CD8-positive, alpha-beta memory T cell (primary cell): ENCODE data around the gene NAT14. TPM values are rescaled to one million over a fixed set of nuclear protein-coding genes. Genes with fewer than 3 reads are reported as not detected.

Experiments
- CTCF ChIA-PET: fragments of 350-600 bp; sonication (Branson Sonifier 250); formaldehyde crosslinking; loops from one replicate; lab custom pipeline; 2021; ENCODE audit warnings: antibody characterized with exemption; lab: Charles Lee
- POLR2A ChIA-PET: fragments of 350-600 bp; sonication (Branson Sonifier 250); formaldehyde crosslinking; loops from one replicate; lab custom pipeline; 2021; ENCODE audit warnings: antibody characterized with exemption; lab: Charles Lee
- DNase-seq, 5 donors: peaks; one replicate each; pipeline versions ENCODE4 v3.0.0 to v3.0.0-alpha.2; 2020 to 2022; ENCODE audit warnings: mixed read lengths in 1 of 5
- H3K27ac ChIP-seq: one replicate; pipeline ENCODE4 v1.7.0; 2013; ENCODE audit warnings: low read depth, mild to moderate bottlenecking, low read length, moderate library complexity
- H3K27me3 ChIP-seq: 2 replicates; pipeline ENCODE4 v1.7.0; 2013; ENCODE audit warnings: low read length, mild to moderate bottlenecking; ENCODE audit not compliant: insufficient read depth, poor library complexity, severe bottlenecking
- H3K36me3 ChIP-seq: 2 replicates; pipeline ENCODE4 v1.7.0; 2013; ENCODE audit warnings: mild to moderate bottlenecking, low read length, moderate library complexity; ENCODE audit not compliant: insufficient read depth
- H3K4me1 ChIP-seq: 2 replicates; pipeline ENCODE4 v1.7.0; 2013; ENCODE audit warnings: mild to moderate bottlenecking, low read length, moderate library complexity; ENCODE audit not compliant: insufficient read depth
- H3K4me3 ChIP-seq: 2 replicates; pipeline ENCODE4 v1.7.0; 2013; ENCODE audit warnings: mild to moderate bottlenecking, low read length
- H3K9me3 ChIP-seq: 2 replicates; pipeline ENCODE4 v1.7.0; 2013; ENCODE audit warnings: mild to moderate bottlenecking, low read length
- H3K27ac Mint-ChIP-seq, 8 donors: one replicate each; pipeline ENCODE4 v1.8.0; 2020 to 2021; ENCODE audit warnings: mixed read lengths in 8 of 8, mild to moderate bottlenecking in 6 of 8, inconsistent platforms in 3 of 8, moderate library complexity in 3 of 8
- H3K27me3 Mint-ChIP-seq, 2 donors: one replicate each; pipeline ENCODE4 v1.8.0; 2020 to 2021; ENCODE audit warnings: mixed read lengths in 2 of 2, mild to moderate bottlenecking in 1 of 2, moderate library complexity in 1 of 2
- H3K36me3 Mint-ChIP-seq, 3 donors: one replicate each; pipeline ENCODE4 v1.8.0; 2020 to 2021; ENCODE audit warnings: mixed read lengths in 3 of 3, inconsistent platforms in 1 of 3, mild to moderate bottlenecking in 1 of 3
- H3K4me1 Mint-ChIP-seq, 3 donors: one replicate each; pipeline ENCODE4 v1.8.0; 2020 to 2021; ENCODE audit warnings: mixed read lengths in 3 of 3, inconsistent platforms in 1 of 3, mild to moderate bottlenecking in 1 of 3
- H3K4me3 Mint-ChIP-seq, 7 donors: one replicate each; pipeline ENCODE4 v1.8.0; 2020 to 2021; ENCODE audit warnings: mixed read lengths in 7 of 7, mild to moderate bottlenecking in 6 of 7, moderate library complexity in 4 of 7, inconsistent platforms in 2 of 7
- H3K9me3 Mint-ChIP-seq, 5 donors: one replicate each; pipeline ENCODE4 v1.8.0; 2020 to 2022; ENCODE audit warnings: mixed read lengths in 5 of 5, mild to moderate bottlenecking in 3 of 5, moderate library complexity in 2 of 5, inconsistent platforms in 1 of 5
- polyA plus RNA-seq: library from polyadenylated mRNA; unstranded; fragments of 300-500 nt; fragmentation: Illumina TruSeq; gene quantifications from one replicate; pipeline ENCODE4 v1.2.3, GENCODE V29; 2021
- total RNA-seq, 2 experiments: library from RNA; stranded (reverse); gene quantifications; one replicate each; pipeline ENCODE4 v1.2.3, GENCODE V29; 2021

NAT14 gene
- total and polyA plus RNA-seq, 3 experiments from 2014 or later, result 7.0 to 28.4 (median 27.5) TPM

- Histone ChIP-seq H3K36me3 (no peaks in the 10 kb centered on the region), H3K4me3 (no peak overlapping the region), H3K27ac (no peak overlapping the region), H3K27me3 (peaks cover 21% of the 10 kb centered on the region), H3K4me1 (peaks cover 10% of the 10 kb centered on the region), H3K9me3 (no peaks in the 10 kb centered on the region)
- CTCF ChIA-PET, result no interaction called here
- Mint-ChIP-seq H3K27ac (no peak overlapping the region), H3K27me3 (peaks cover 34 to 43% of the 10 kb centered on the region in 2 donors), H3K36me3 (peaks cover 0 to 3% (median 1%) of the 10 kb centered on the region in 3 donors), H3K4me1 (peaks cover 5 to 27% (median 9%) of the 10 kb centered on the region in 3 donors), H3K9me3 (no peaks in the 10 kb centered on the region), H3K4me3 (no peak overlapping the region)
- POLR2A ChIA-PET, result no interaction called here
- DNase-seq, result no peak
These were observed 35.5 kb upstream of the NAT14 start for GRCh38 chr19:55449469-55449868.

DNA sequence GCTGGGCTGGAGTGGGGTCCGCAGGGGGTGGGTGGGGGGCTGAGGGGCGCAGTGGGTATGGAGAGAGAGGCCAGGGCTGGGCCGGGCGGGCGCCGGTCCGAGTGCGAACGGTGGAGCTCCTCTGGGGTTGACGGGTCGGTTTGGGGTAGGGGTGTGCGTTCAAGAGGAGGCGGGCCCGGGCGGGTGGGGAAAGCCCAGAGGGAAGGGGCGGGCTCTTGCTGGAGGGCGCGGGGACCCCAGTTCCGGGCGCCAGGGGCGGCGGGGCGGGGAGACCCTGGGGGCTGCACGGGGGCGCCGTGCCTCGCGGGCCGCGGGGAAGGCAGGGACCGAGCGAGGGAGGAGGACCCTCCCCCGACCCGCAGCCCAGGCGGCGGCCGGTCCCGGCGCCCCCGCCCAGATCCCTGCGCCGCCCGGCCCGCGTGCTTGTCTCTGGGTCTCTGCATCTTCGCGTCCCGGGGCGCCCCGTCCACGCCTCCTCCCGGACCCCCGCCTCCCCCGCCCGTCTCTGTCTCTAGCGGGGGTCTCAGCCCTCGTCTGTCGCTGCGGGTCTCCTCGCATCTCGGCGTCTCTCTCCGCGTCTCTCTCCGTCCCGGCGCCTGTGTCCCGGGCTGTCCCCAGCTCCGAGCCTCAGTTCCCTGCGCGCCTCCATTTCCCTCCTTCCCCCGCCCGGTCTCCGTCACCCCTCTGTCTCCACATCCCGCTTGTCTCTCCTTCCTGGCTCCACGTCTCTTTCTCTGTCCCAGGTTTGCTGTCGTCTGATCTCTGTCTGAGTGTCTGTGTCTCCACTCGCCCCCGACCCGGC lies 33.6 kb upstream of the NAT14 start:
- POLR2A ChIA-PET, result no interaction called here
- Histone ChIP-seq H3K27ac (no peak overlapping the region), H3K9me3 (no peaks in the 10 kb centered on the region), H3K4me1 (peaks cover 10% of the 10 kb centered on the region), H3K4me3 (no peak overlapping the region), H3K27me3 (peaks cover 16% of the 10 kb centered on the region), H3K36me3 (no peaks in the 10 kb centered on the region)
- CTCF ChIA-PET, result interaction anchor here (1.1 kb wide), 1 partner anchor 53 kb away, joined by 3 read pairs; no protein-coding TSS in a partner anchor
- peaks cover 5 to 30% (median 9%) of the 10 kb centered on the region in 3 donors for H3K4me1 Mint-ChIP-seq
- no peaks in the 10 kb centered on the region for H3K9me3 Mint-ChIP-seq
- peaks cover 20 to 32% of the 10 kb centered on the region in 2 donors for H3K27me3 Mint-ChIP-seq
- peak overlapping the region in 6 of 7 donors; percentile 53 to 68 (median 60) for H3K4me3 Mint-ChIP-seq
- H3K27ac Mint-ChIP-seq, result peak overlapping the region in 4 of 8 donors; percentile 28 to 72 (median 44)
- peaks cover 1 to 7% (median 6%) of the 10 kb centered on the region in 3 donors for H3K36me3 Mint-ChIP-seq
- peak in 2 of 5 donors; percentile 11 to 17 for DNase-seq

DNA sequence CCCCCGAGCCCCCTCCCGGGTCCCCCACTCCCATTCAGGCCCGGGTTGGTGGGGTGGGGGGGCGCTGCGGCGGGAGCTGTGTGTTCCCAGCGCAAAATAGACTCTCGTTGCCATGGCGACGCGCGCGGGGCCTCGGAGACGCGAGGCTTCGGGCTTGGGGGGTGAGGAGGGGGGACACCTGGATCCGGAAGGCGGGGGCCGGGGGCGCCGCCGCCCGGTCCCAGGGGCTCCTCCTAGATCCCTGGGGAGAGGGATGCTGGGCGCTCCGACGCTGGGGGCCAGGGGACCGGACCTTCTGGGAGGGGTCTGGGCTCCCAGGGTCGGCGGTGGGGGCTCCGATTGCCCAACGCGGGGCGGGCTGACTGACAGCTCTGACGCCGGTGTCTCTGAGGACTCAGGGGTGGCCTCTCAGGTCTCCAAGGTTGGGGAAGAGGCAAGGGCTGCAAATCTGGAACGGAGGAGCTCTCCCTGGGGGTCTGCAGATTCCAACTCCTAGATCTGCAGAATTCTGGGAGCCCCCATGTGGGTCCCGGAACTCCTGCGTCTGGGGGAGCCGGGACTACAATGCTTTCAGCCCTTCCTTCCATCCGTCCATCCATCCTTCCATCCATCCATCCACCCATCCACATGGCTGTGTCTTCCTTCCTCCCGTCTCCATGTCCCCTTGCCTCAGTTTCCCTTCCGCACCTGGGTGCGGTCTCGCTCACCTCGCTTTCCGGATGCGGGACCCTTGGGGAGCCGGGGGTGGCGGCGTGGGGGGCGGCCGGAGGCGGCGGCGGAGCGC lies 32.8 kb upstream of the NAT14 start:
- no peak overlapping the region for H3K4me3 ChIP-seq
- H3K27ac Mint-ChIP-seq, result no peak overlapping the region
- H3K27ac ChIP-seq, result no peak overlapping the region
- H3K36me3 ChIP-seq, result no peaks in the 10 kb centered on the region
- POLR2A ChIA-PET, result interaction anchor here (1.3 kb wide), 1 partner anchor 24 kb away, joined by 3 read pairs; the partner anchor contains the start of gene ZNF628
- no peaks in the 10 kb centered on the region for H3K9me3 ChIP-seq
- H3K27me3 Mint-ChIP-seq, result peaks cover 20 to 32% of the 10 kb centered on the region in 2 donors
- H3K4me3 Mint-ChIP-seq, result peak overlapping the region in 3 of 7 donors; percentile 53 to 68 (median 61)
- DNase-seq, result peak in 3 of 5 donors; percentile 27 to 76 (median 41)
- CTCF ChIA-PET, result interaction anchor here (1.1 kb wide), 1 partner anchor 52 kb away, joined by 3 read pairs; no protein-coding TSS in a partner anchor
- no peaks in the 10 kb centered on the region for H3K9me3 Mint-ChIP-seq
- peaks cover 5 to 30% (median 9%) of the 10 kb centered on the region in 3 donors for H3K4me1 Mint-ChIP-seq
- H3K36me3 Mint-ChIP-seq, result peaks cover 1 to 7% (median 6%) of the 10 kb centered on the region in 3 donors
- H3K4me1 ChIP-seq, result peaks cover 10% of the 10 kb centered on the region
- H3K27me3 ChIP-seq, result peaks cover 14% of the 10 kb centered on the region

DNA sequence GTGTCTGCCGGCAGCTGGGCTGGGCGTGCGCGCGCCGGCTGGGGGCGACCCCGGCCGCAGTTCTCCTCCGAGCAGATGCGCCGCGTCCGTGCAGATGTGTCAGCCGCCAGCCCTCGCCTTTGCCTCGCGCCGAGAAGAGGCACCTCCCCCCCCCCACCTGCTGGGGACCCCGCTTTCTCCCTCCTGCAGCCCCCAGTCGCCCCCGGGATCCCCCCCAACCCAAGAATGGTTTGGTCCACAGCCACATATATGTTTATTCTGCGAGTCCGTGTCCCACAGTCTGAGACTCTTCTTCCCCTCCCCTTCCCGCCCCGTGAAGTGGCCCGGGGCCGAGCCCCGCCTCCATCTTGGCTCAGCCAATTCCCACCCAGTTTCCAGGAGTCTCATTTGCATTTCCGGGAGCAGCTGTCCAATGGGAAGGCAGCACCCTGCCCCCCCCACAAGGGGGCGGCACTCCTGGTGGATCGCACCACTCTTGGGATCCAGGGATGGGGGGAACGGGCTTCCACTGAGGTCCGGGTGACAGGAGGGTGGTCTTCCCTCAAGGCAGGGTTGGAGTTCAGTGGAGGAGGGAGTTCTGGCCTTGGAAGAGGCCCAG lies 32.1 kb upstream of the NAT14 start:
- peaks cover 20 to 32% of the 10 kb centered on the region in 2 donors for H3K27me3 Mint-ChIP-seq
- H3K4me3 Mint-ChIP-seq, result peak overlapping the region in 2 of 7 donors; percentile 32 to 57
- Histone ChIP-seq H3K27ac (no peak overlapping the region), H3K4me1 (peaks cover 10% of the 10 kb centered on the region), H3K4me3 (no peak overlapping the region), H3K36me3 (no peaks in the 10 kb centered on the region), H3K27me3 (peaks cover 11% of the 10 kb centered on the region), H3K9me3 (no peaks in the 10 kb centered on the region)
- H3K4me1 Mint-ChIP-seq, result peaks cover 5 to 30% (median 9%) of the 10 kb centered on the region in 3 donors
- H3K9me3 Mint-ChIP-seq, result no peaks in the 10 kb centered on the region
- peak overlapping the region in 1 of 8 donors; percentile 78 for H3K27ac Mint-ChIP-seq
- DNase-seq, result peak in 2 of 5 donors; percentile 21 to 40
- peaks cover 1 to 7% (median 6%) of the 10 kb centered on the region in 3 donors for H3K36me3 Mint-ChIP-seq
- CTCF ChIA-PET, result interaction anchor here (1.1 to 1.7 kb wide), 4 partner anchors 15 to 312 kb away, joined by 3 to 8 read pairs (median 6); no protein-coding TSS in a partner anchor
- POLR2A ChIA-PET, result interaction anchor here (1.3 kb wide), 1 partner anchor 23 kb away, joined by 3 read pairs; the partner anchor contains the start of gene ZNF628

GRCh38 chr19:55453511-55454260 lies 31.3 kb upstream of the NAT14 start:
- Mint-ChIP-seq H3K27ac (peak overlapping the region in 4 of 8 donors; percentile 12 to 70 (median 48)), H3K4me1 (peaks cover 5 to 30% (median 9%) of the 10 kb centered on the region in 3 donors), H3K27me3 (peaks cover 20 to 32% of the 10 kb centered on the region in 2 donors), H3K4me3 (peak overlapping the region in 6 of 7 donors; percentile 17 to 76 (median 36)), H3K36me3 (peaks cover 1 to 7% (median 6%) of the 10 kb centered on the region in 3 donors), H3K9me3 (no peaks in the 10 kb centered on the region)
- no peak for DNase-seq
- Histone ChIP-seq H3K36me3 (no peaks in the 10 kb centered on the region), H3K4me3 (no peak overlapping the region), H3K4me1 (peaks cover 10% of the 10 kb centered on the region), H3K27ac (no peak overlapping the region), H3K27me3 (peaks cover 11% of the 10 kb centered on the region), H3K9me3 (no peaks in the 10 kb centered on the region)
- ChIA-PET POLR2A (interaction anchor here (1.3 kb wide), 1 partner anchor 23 kb away, joined by 3 read pairs; the partner anchor contains the start of gene ZNF628), CTCF (interaction anchor here (1.0 to 1.7 kb wide), 5 partner anchors 14 to 313 kb away, joined by 3 to 8 read pairs (median 5); no protein-coding TSS in a partner anchor)

- Histone ChIP-seq H3K27ac (no peak overlapping the region), H3K4me3 (no peak overlapping the region), H3K9me3 (no peaks in the 10 kb centered on the region), H3K27me3 (peaks cover 11% of the 10 kb centered on the region), H3K36me3 (no peaks in the 10 kb centered on the region), H3K4me1 (peaks cover 10% of the 10 kb centered on the region)
- H3K27ac Mint-ChIP-seq, result peak overlapping the region in 1 of 8 donors; percentile 35
- peak in 2 of 5 donors; percentile 24 to 62 for DNase-seq
- peaks cover 1 to 7% (median 6%) of the 10 kb centered on the region in 3 donors for H3K36me3 Mint-ChIP-seq
- H3K27me3 Mint-ChIP-seq, result peaks cover 19 to 32% of the 10 kb centered on the region in 2 donors
- ChIA-PET POLR2A (no interaction called here), CTCF (interaction anchor here (1.2 to 1.4 kb wide), 2 partner anchors 71 to 153 kb away, joined by 3 to 4 read pairs; partner anchors contain the start of gene TMEM238)
- no peak overlapping the region for H3K4me3 Mint-ChIP-seq
- H3K4me1 Mint-ChIP-seq, result peaks cover 6 to 30% (median 9%) of the 10 kb centered on the region in 3 donors
- no peaks in the 10 kb centered on the region for H3K9me3 Mint-ChIP-seq
These were observed 30.2 kb upstream of the NAT14 start for GRCh38 chr19:55454787-55455243.
